ENCODE measurements around the gene PLEKHG1.
A peak's percentile ranks its signal among the peaks of the same experiment; 100 is the strongest.

The PLEKHG1 gene

DNA sequence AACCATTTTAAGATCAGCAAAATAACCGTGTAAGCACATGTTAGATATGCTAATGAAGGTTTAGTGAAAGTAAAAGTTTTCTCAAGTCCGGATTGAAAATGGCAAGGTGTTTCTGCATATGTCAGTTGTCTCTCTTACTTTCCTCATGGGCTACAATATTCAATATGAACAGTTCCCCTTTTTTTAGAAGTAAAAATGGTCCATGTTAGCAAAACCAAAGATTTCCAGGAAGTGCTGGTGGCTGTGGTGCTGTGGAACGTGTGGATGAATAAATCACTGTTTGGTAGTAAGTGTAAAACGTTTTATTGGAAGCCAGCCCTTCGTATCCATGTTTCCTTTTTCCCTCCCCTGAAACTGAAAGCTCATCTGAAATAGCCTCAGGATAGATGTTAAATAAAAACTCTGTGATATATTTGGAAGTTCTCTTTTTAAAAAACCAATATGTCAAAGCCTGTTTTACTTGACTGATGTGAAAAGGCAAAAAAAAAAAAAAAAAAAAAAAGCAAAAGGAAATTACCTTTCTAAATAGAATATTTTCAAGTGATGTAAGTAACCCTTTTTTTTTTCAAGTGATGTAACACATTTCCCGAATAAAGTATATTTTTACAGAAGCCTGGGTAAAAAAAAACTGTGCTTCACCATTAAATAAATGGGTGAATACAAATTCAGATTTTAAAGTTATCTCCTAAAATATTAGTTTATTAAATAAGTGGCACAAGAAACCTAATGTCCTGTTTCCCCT, 41.9 kb downstream of the PLEKHG1 start:
- peak; percentile 47 for DNase-seq

DNA sequence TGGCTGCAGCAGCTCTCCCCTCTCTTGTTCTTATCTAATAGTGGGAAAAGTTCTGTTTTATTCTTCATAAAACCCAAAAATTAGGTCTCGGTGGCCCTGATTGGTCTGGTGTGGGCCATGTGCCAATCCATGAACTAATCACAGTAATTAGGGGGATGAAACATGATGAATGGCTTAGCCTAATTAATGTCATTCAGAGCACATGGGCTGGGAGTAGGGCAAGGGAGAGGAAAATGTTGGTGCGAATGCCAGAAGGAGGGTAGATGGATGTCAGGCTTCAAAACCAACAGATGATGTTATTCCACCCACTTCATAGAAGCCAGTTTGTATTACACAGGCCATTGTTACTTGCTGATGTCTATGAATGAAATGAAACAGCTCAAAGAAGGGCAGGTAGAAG, 46.5 kb downstream of the PLEKHG1 start:
- no peak for DNase-seq

DNA sequence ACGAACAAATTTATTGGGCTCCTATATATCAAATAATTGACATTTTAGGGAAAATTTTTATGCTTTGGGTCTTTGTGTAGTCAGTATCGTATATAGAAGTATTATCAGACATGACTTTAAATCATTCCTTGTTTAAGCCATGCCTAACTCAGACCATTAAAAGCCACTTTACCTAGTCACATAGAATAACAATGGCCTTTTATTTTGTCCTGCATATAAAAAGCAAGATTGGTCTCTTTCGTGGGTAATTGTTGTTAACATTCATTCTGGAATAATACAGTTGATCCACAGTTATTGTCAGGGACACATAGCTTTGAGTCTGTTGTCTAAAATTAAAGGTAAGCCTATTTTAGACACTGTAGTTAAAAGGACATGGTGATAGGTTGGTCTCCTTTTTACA, 47.4 kb downstream of the PLEKHG1 start:
- no peak for DNase-seq
